ENCODE measurements around the gene ORMDL3. TPM values are rescaled to one million over a fixed set of nuclear protein-coding genes. Genes with fewer than 3 reads are reported as not detected.

ORMDL3 gene
- total RNA-seq (2022; extraction: Qiagen RNA extraction): 30.9 to 48.5 TPM (median 42.9 TPM) in 5 replicates

GRCh38 chr17:39927101-39927928, at the start of gene ORMDL3, which contains the start of gene LRRC3C:
Gene ORMDL3 (minus strand): TSS chr17:39927601. CDS start chr17:39924203, 3,398 bp downstream.
Gene LRRC3C (plus strand): TSS chr17:39927732. CDS start chr17:39941524, 13,792 bp downstream.

GRCh38 chr17:39962642-39963220, 35.3 kb upstream of the ORMDL3 start, which contains the start of gene GSDMA:
Gene GSDMA (plus strand): TSS chr17:39963004. CDS start chr17:39965688, 2,684 bp downstream.

Other genes with a start within 250 kb of the ORMDL3 start
- 6.7 to 8.3 TPM (median 8.1 TPM) in 5 replicates for gene PGAP3, start 239.5 kb downstream of the ORMDL3 start, total RNA-seq (2022; extraction: Qiagen RNA extraction)
- 29.6 to 39.0 TPM (median 38.1 TPM) in 5 replicates for gene ERBB2, start 227.5 kb downstream of the ORMDL3 start, total RNA-seq (2022; extraction: Qiagen RNA extraction)
- 89.2 to 101 TPM (median 94.6 TPM) in 5 replicates for gene MIEN1, start 197.1 kb downstream of the ORMDL3 start, total RNA-seq (2022; extraction: Qiagen RNA extraction)
- gene GRB7, start 189.7 kb downstream of the ORMDL3 start, total RNA-seq (2022; extraction: Qiagen RNA extraction): 3.9 to 7.3 TPM (median 6.6 TPM) in 5 replicates
- not detected in 5 replicates for gene IKZF3, start 63.3 kb downstream of the ORMDL3 start, total RNA-seq (2022; extraction: Qiagen RNA extraction)
- not detected in 5 replicates for gene ZPBP2, start 59.4 kb downstream of the ORMDL3 start, total RNA-seq (2022; extraction: Qiagen RNA extraction)
- 1.9 to 2.8 TPM (median 2.4 TPM) in 5 replicates for gene GSDMB, start 9.0 kb downstream of the ORMDL3 start, total RNA-seq (2022; extraction: Qiagen RNA extraction)
- gene LRRC3C, start 131 bp upstream of the ORMDL3 start, total RNA-seq (2022; extraction: Qiagen RNA extraction): not detected in 5 replicates
- gene GSDMA, start 35.4 kb upstream of the ORMDL3 start, total RNA-seq (2022; extraction: Qiagen RNA extraction): not detected in 5 replicates
- 142 to 176 TPM (median 168 TPM) in 5 replicates for gene PSMD3, start 53.2 kb upstream of the ORMDL3 start, total RNA-seq (2022; extraction: Qiagen RNA extraction)
- 0.06 to 0.30 TPM (median 0.20 TPM) in 4 of 5 replicates, not detected in the other for gene CSF3, start 87.8 kb upstream of the ORMDL3 start, total RNA-seq (2022; extraction: Qiagen RNA extraction)
- 41.3 to 58.6 TPM (median 56.3 TPM) in 5 replicates for gene MED24, start 126.8 kb upstream of the ORMDL3 start, total RNA-seq (2022; extraction: Qiagen RNA extraction)
- gene THRA, start 135.4 kb upstream of the ORMDL3 start, total RNA-seq (2022; extraction: Qiagen RNA extraction): 13.4 to 20.8 TPM (median 19.2 TPM) in 5 replicates
- gene NR1D1, start 173.0 kb upstream of the ORMDL3 start, total RNA-seq (2022; extraction: Qiagen RNA extraction): 8.5 to 11.8 TPM (median 10.9 TPM) in 5 replicates
- 54.9 to 65.5 TPM (median 62.1 TPM) in 5 replicates for gene MSL1, start 194.4 kb upstream of the ORMDL3 start, total RNA-seq (2022; extraction: Qiagen RNA extraction)
- gene CASC3, start 212.9 kb upstream of the ORMDL3 start, total RNA-seq (2022; extraction: Qiagen RNA extraction): 43.9 to 47.3 TPM (median 46.8 TPM) in 5 replicates
- 2.6 to 2.9 TPM (median 2.8 TPM) in 5 replicates for gene RAPGEFL1, start 249.9 kb upstream of the ORMDL3 start, total RNA-seq (2022; extraction: Qiagen RNA extraction)

All from A549 treated with CORT108297 at 1 μM for 4 hours (cell line).